AG04449 (cell line): ENCODE data around the gene WNT5A.
A peak's percentile ranks its signal among the peaks of the same experiment; 100 is the strongest.
"Not testable (repeated sequence)": the region's sequence is repeated elsewhere in the genome, so short reads cannot be mapped to it uniquely, and the experiment has no call there.

Experiments used
- CTCF ChIA-PET: fragments of 350-600 bp; formaldehyde crosslinking; extraction: SDS; loops from one replicate; lab custom pipeline; 2021; ENCODE audit warnings: antibody characterized with exemption; lab: Yijun Ruan, JAX
- POLR2A ChIA-PET: fragments of 400-600, 350-600 bp; formaldehyde crosslinking; extraction: SDS; loops from one replicate; lab custom pipeline; 2020; ENCODE audit warnings: antibody characterized with exemption, inconsistent platforms; lab: Yijun Ruan, JAX
- DNase-seq: peaks from one replicate; pipeline ENCODE4 v3.0.0-alpha.2; 2010; ENCODE audit warnings: low read depth, low spot score
- H3K4me3 ChIP-seq: 2 replicates; pipeline ENCODE4 v1.5.1; 2011; ENCODE audit warnings: low read depth, mild to moderate bottlenecking, control low read depth, low read length
- CTCF ChIP-seq: IDR thresholded peaks from one replicate; pipeline ENCODE4 v1.5.1; 2011; ENCODE audit warnings: mild to moderate bottlenecking, moderate library complexity, low read length, control low read depth, inconsistent platforms; ENCODE audit not compliant: insufficient read depth; ENCODE audit errors: missing control alignments

Gene WNT5A

GRCh38 chr3:55512571-55513343 is 25.7 kb upstream of the WNT5A start:
- no peak overlapping the region for H3K4me3 ChIP-seq
- no peak for TF ChIP-seq CTCF
- DNase-seq = no peak
- POLR2A ChIA-PET = interaction anchor here (0.6 to 1.4 kb wide), 4 partner anchors 11 to 25 kb away, joined by 3 to 4 read pairs (median 4); partner anchors contain the start of gene WNT5A
- CTCF ChIA-PET = interaction anchor here (1.2 to 1.7 kb wide), 4 partner anchors 8 to 209 kb away, joined by 3 to 6 read pairs (median 4); no protein-coding TSS in a partner anchor

GRCh38 chr3:55511895-55512570 is 24.9 kb upstream of the WNT5A start:
- H3K4me3 ChIP-seq = no peak overlapping the region
- no peak for DNase-seq
- POLR2A ChIA-PET = interaction anchor here (0.6 to 1.4 kb wide), 4 partner anchors 10 to 25 kb away, joined by 3 to 4 read pairs (median 4); partner anchors contain the start of gene WNT5A
- no peak for TF ChIP-seq CTCF
- CTCF ChIA-PET = interaction anchor here (1.2 to 1.5 kb wide), 3 partner anchors 13 to 210 kb away, joined by 3 to 6 read pairs (median 3); no protein-coding TSS in a partner anchor

- ChIA-PET CTCF (no interaction called here), POLR2A (no interaction called here)
- no peak for TF ChIP-seq CTCF
- H3K4me3 ChIP-seq = no peak overlapping the region
- DNase-seq = no peak
Observed at GRCh38 chr3:55508335-55508734, 21.2 kb upstream of the WNT5A start.

GRCh38 chr3:55507808-55508207 is 20.7 kb upstream of the WNT5A start:
- no peak for TF ChIP-seq CTCF
- no peak for DNase-seq
- H3K4me3 ChIP-seq = no peak overlapping the region
- ChIA-PET CTCF (interaction anchor here (0.9 kb wide), 1 partner anchor 239 kb away, joined by 3 read pairs; no protein-coding TSS in a partner anchor), POLR2A (no interaction called here)

GRCh38 chr3:55505776-55506175 is 18.7 kb upstream of the WNT5A start:
- CTCF ChIA-PET = interaction anchor here (1.8 kb wide), 1 partner anchor 10 kb away, joined by 5 read pairs; no protein-coding TSS in a partner anchor
- TF ChIP-seq CTCF = no peak
- H3K4me3 ChIP-seq = no peak overlapping the region
- DNase-seq = no peak
- POLR2A ChIA-PET = no interaction called here

GRCh38 chr3:55505102-55505501 is 18.0 kb upstream of the WNT5A start:
- CTCF ChIA-PET = interaction anchor here (0.8 to 1.6 kb wide), 8 partner anchors 8 to 116 kb away, joined by 3 to 6 read pairs (median 4); partner anchors contain the start of gene WNT5A
- TF ChIP-seq CTCF = peak; percentile 32
- DNase-seq, POLR2A ChIA-PET, H3K4me3 ChIP-seq: not testable (repeated sequence)
